PC-3 (cell line): ENCODE results near the gene ZBTB7B.

Experiments
- CTCF ChIP-seq: fragments of 300-600 bp; sonication (generic); conservative IDR thresholded peaks from 2 replicates; pipeline ENCODE4 v1.5.1; 2017; ENCODE audit warnings: antibody characterized with exemption, low read depth, mild to moderate bottlenecking, low read length
- EZH2phosphoT487 ChIP-seq: fragments of 300-600 bp; sonication (generic); IDR thresholded peaks from 2 replicates; pipeline ENCODE4 v1.6.1; 2018; ENCODE audit warnings: mild to moderate bottlenecking, antibody characterized with exemption, low read length, borderline replicate concordance

DNA sequence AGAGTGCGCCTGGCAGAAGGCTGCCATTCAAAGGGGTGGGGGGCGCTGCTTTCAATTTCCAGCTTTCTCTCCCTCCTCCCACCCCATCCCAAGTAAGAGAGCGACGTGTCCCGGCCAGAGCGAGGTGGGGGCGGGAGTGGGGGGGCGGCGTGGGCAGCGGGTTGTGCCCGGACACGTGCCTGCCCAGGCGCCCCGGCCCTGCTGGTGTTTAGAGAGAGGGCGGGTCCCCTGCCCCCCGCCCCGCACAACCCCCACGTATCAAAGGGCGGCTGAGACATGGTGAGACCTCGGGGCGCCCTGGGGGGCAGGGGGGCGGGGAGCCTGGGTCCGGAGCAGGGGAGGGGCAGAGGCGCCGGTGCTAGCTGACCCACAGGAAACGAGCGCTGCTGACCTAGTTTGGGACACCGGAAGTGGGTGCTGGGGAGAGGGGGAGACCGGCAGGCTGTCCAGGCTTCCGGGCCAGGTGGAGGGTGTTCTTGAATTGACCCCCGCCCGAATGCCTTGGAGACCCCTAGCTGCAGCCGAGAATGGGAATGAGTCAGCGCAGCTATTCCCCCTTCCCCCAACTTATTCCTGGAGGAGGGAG is 1.3 kb downstream of the ZBTB7B start:
- TF ChIP-seq EZH2phosphoT487 (no peak), CTCF (no peak)
